HG03064 (cell line): ENCODE data around the gene MOGAT2.

Experiments
- ATAC-seq: cut with Tn5 transposase; IDR thresholded peaks from one replicate; pipeline ENCODE4 v1.9.1; 2021; ENCODE audit warnings: low read depth; ENCODE audit not compliant: unreplicated experiment

MOGAT2 gene

DNA sequence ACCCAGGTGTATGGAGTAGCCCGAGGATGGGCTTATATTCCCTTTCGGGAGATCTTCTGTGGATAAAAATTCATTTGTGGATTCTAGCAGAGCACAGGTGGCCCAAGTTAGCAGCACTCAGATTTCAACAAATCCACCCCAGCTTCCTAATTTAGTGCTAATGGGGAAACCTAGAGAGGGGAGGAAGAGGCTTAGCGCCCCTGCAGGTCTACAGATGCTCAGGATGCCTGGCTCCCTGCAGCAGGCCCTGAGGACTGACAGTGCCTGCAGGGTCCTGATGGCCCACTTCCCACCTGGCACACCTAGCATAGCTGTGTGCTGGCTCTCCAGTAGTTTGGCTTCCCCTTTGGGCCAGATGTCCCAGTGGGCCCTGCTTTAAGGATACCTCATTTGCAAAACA is 57.4 kb downstream of the MOGAT2 start:
- ATAC-seq = no peak

GRCh38 chr11:75776546-75776945 is 58.9 kb downstream of the MOGAT2 start:
- no peak for ATAC-seq

DNA sequence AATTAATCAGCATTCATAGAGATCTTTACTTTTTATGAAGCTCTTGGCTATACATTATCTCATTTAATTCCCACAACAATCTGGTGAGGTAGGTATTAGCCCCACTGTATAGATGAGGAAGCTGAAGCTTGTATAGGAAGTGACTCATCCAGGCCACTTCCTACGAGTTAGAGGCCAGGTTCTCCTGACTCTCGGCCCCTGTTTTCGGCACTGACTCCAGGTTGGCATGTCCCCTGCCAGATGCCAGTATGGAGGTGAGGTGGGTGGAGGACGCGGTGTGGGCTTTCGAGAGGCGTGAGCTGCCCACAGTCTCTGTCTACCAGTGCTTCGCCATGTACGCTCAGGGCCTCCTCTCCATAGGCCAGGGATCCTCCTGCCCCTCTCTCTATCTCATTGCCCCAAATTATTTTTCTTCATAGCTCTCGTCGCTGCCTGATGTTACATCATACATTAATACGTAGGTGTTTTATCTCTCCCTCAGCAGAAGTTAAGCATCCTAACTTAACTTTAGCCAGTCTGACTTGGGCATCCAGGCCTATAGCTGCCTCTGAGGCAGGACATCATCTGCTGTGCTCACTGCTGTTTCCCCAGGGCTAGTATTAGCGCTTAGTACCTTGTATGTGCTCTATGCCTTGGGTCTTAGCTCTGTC is 59.9 kb downstream of the MOGAT2 start:
- no peak for ATAC-seq

DNA sequence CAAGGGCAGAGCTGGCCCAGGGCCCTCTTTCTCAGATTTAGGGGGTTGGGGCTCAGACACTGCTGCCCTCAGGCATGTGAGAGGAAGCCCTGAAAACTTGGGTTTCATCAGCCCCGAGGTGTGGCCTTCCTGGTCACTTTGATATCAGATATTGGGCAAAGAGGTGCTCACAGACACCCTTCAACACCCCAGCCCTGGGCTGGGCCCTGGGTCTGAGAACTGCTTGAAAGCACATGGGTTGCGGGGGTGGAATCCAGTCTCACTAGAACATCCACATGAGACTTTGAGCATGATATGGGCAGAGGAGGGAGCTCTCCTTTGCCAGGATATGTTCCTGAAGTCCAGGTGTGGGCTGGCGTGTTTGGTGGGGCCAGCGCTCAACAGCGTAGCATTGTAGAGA is 61.3 kb downstream of the MOGAT2 start:
- ATAC-seq = no peak

GRCh38 chr11:75779960-75780359 is 62.3 kb downstream of the MOGAT2 start:
- no peak for ATAC-seq

DNA sequence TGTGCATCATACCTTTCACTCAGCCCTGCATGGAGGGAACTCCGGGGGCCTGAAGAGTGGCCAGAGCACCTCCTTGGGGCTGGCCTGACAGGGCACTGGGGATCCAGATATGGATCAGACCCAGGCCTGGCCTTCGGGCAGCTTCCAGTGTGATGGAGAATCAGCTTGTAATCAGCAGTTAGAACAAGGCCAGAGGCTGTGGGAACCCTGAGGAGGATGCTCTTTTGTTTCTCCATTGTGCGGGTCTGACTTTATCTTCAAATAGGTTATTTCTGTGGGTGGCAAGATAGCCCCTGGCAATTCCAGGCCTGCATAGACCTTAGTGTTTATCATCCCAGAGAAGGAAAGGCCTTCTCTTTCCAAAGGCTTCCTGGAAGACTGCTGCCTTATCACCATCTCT is 63.2 kb downstream of the MOGAT2 start:
- no peak for ATAC-seq

DNA sequence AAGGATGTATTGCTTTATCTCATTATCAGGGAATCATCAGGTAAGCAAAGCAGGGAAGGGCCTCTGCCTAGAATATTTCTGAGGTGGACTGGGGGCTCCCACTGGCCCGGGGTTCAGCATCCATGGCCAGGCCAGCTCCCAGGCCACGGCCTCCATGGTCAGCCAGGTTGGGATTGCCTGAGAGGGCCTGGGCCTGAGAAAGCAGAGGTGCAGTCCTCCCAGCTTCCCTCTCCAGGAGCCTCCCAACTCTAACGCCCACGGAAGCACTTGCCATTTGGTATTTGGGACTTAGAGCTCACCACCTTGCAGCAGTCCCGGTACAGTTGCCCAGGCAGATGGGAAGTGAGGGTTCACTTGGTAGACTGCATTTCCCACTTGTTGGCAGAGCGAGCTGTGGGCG is 63.7 kb downstream of the MOGAT2 start:
- ATAC-seq = no peak

- no peak for ATAC-seq
Observed at GRCh38 chr11:75781831-75782230, 64.2 kb downstream of the MOGAT2 start.
